GM06990 (cell line): Measurements from ENCODE around the gene VARS2.

Experiments
- DNase-seq: peaks from one replicate; pipeline ENCODE4 v3.0.0-alpha.2; 2011; ENCODE audit not compliant: insufficient read length; ENCODE audit errors: extremely low read depth
- H3K27me3 ChIP-seq: replicated peaks from 2 replicates; pipeline ENCODE4 v1.6.0; 2011; ENCODE audit warnings: low read length; ENCODE audit not compliant: control insufficient read depth, insufficient read depth
- H3K36me3 ChIP-seq: 2 replicates; pipeline ENCODE4 v1.5.1; 2011; ENCODE audit warnings: low read length; ENCODE audit not compliant: control insufficient read depth, insufficient read depth
- H3K4me3 ChIP-seq: replicated peaks from 2 replicates; pipeline ENCODE4 v1.5.1; 2011; ENCODE audit warnings: low read depth, mild to moderate bottlenecking, control low read depth, low read length
- TF ChIP-seq, protein P1 (sequence below): IDR thresholded peaks from 2 replicates; pipeline ENCODE4 v1.5.1; 2011; ENCODE audit warnings: low read length, control low read depth, mild to moderate bottlenecking, inconsistent platforms; ENCODE audit not compliant: insufficient read depth, poor library complexity, severe bottlenecking

VARS2 gene

DNA sequence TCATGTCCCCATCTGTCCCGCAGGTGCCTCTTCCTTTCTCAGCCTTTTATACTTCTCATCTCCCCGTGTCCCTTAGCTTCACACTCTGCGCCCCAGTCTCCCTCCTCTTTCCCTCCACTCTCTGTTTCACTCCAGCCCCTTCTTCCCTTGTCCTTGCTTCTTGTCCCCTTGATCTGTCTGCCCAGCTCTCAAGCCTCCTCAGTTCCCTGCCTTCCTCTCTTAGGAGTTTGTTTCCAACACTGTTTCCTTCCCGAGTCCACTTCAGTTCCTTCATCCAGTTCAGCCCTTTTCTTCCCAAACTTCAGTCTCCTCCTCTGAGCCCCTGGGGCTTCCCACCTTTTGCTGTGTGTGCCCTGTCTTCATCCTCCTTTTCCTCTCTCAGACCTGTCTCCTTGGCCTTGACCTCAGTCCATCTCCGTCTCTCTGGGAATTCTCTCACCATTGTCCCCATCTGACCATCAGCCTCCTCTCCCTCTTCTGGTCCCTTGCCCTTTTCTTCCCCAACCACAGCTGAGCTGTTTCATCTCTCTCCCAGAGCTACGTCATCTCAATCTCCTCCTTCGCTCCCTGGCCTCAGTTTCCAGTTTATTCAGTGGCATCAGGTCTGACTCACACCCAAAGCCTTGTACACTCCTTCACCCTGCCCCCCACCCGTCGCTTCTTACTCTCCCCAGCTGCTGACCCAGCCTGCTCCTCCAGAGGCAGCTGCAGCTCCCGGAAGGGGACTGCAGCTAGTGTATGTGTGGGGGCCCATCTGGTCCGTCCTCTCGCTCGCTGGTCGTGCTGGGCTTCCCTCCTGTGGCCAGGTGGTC, 32.4 kb upstream of the VARS2 start:
- TF ChIP-seq, protein P1, sequence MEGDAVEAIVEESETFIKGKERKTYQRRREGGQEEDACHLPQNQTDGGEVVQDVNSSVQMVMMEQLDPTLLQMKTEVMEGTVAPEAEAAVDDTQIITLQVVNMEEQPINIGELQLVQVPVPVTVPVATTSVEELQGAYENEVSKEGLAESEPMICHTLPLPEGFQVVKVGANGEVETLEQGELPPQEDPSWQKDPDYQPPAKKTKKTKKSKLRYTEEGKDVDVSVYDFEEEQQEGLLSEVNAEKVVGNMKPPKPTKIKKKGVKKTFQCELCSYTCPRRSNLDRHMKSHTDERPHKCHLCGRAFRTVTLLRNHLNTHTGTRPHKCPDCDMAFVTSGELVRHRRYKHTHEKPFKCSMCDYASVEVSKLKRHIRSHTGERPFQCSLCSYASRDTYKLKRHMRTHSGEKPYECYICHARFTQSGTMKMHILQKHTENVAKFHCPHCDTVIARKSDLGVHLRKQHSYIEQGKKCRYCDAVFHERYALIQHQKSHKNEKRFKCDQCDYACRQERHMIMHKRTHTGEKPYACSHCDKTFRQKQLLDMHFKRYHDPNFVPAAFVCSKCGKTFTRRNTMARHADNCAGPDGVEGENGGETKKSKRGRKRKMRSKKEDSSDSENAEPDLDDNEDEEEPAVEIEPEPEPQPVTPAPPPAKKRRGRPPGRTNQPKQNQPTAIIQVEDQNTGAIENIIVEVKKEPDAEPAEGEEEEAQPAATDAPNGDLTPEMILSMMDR = no peak
- Histone ChIP-seq H3K4me3 (no peak overlapping the region), H3K36me3 (no peaks in the 10 kb centered on the region), H3K27me3 (no peaks in the 10 kb centered on the region)
- no peak for DNase-seq

DNA sequence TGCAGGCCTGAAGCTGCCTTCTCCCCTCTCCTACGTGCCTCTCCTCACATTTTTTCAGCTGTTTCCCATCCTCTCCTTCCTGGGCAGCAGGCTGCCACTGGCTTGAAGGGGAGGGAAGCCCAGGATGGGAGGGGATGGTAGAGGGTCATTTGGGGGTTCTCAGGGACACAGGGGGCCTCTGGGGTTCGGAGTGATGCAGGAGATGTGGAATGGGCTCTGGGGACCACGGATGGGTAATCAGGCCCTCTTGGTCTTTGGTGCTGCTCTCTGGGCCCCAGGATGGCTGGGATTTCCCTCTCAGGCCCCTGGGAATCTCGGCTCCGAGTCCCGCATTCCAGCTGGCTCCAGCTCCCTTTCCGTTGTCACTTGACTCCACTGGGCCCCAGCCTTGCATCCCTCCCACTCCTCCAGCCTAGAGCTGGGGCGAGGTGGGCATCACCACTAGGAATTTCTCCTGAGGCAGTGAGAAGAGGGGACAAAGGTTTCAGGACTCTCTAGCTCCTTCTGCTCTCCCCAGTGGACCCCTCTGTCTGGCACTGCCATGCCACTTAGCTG, 31.8 kb upstream of the VARS2 start:
- TF ChIP-seq, protein P1 = no peak
- H3K36me3 ChIP-seq = no peaks in the 10 kb centered on the region
- no peak overlapping the region for H3K4me3 ChIP-seq
- no peak for DNase-seq
- H3K27me3 ChIP-seq = no peaks in the 10 kb centered on the region

DNA sequence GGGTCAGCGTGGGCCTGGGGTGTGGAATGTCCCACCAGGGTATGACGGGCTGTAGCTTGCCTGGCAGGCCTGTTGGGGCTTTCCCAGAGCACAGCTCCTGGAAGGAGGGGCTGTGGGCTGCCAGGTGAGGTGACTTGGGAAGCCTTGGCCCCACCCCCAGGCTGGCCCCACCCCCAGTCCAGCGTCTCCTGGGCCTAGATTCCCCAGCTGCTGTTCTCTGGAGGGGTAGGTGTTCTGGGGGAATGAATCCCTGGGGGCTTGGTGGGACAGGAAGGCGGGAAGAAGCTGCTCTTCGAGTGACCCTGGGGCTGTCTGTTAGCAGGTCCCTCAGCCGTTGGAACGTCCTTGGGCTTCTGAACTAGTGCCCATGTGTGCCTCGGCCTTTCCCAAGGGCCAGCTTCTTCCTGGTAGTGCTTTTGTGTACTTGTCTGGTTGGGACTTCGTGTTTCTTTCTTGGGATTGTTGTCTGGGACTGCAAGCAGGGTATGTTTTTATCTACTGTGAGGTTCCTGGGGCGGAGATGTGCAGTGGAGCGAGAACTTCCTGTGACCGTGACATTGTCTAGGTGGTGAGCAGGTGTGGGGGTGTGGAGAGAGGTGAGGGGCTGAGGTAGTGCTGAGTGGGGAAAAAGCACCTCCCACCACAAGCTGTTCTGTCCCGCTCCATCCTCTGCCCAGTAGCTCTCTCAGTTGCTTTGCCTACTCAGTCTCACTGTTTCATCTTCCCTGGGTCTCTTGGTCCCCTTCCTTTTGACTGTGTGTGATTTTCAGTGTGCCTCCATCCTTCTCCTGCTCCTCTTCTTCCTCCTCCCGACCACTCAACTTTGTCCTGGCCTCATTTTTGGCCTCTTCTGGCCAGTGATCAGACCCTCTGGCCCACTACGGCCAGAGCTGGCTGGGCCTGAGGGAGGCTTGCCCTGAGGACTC, 31.0 kb upstream of the VARS2 start:
- Histone ChIP-seq H3K4me3 (peak overlapping the region; percentile 48), H3K36me3 (no peaks in the 10 kb centered on the region), H3K27me3 (no peaks in the 10 kb centered on the region)
- TF ChIP-seq, protein P1 = no peak
- peak; percentile 62 for DNase-seq

DNA sequence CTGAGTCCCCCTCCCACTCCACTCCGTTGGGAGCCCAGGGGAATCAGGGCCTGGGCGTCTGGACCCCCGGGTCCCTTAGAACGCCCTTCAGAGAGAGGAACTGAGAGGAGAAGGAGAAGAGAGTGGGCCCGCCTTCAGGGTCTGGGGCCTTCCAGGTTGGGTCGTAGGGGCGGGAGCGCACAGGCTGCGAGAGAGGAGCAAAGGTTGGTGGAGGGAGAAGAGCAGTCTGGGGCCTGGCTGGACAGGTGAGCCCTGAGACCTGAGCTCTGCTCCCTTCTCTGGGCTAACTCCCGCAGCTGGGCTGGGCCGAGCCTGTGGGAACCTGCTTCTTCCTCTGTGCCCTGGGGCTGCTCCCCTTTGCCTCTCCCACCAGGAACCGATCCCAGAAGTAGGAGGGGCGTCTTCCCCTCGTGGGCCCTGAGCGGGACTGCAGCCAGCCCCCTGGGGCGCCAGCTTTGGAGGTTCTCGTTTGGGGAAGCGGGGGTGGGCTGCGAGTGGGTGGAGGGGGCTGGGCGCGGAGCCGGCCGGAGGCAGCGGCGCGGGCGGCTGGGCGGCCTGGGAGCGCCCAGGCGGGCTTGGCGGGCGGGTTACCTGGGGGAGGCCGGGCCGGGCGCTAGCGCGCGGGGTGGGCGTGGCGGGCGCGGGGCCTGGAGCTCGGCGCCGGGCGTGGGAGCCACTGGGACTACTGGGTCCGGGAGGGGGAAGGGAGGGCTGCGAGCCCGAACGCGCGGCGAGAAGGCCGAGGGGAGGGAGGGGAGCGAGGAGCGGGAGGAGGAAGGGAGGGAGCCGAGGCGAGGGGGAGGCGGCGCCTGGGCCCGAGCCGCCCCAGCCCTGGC, 30.1 kb upstream of the VARS2 start, which contains the start of gene DDR1:
DDR1 (plus strand) TSS at position 835 of the 836 bp plus-strand sequence. CDS start 4,211 bp downstream, outside the sequence.
- H3K4me3 ChIP-seq = peak within 1 kb of the TSS; percentile 67
- DNase-seq = peak; percentile 60
- TF ChIP-seq, protein P1 = no peak
- no peaks in the 10 kb centered on the region for H3K36me3 ChIP-seq
- no peaks in the 10 kb centered on the region for H3K27me3 ChIP-seq
